ENCODE data around the gene CEACAM19.
"Not testable (repeated sequence)": the region's sequence is repeated elsewhere in the genome, so short reads cannot be mapped to it uniquely, and the experiment has no call there.

DNA sequence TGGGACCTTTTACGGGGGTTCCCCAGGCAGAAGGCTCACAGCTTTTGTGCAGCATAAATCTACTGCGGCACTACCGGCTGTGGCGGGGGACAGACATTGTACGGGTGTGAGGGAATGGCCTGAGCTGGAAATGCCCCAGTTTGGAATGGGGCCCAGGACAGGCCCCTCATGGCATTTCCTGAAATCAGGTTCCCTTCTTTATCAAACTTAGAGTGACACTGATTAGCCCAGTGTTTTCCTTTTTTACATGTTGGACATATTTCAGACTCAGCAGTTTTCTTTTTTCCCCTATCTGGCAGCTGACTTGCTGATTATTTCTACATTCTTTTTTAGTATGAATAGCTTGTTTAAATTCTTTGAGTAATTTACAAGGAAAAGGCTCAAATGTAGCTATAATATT, 37.2 kb upstream of the CEACAM19 start:
- not testable (repeated sequence) for TF ChIP-seq CTCF (conservative IDR thresholded peaks at IDR 0.05; ENCODE audit: low read length); EZH2phosphoT487 (IDR thresholded peaks at IDR 0.05; ENCODE audit: borderline replicate concordance, low read depth, low read length)
